Activated CD8-positive, alpha-beta memory T cell treated with anti-CD3 and anti-CD28 coated beads for 4 hours (primary cell): ENCODE measurements around the gene CDK15.

ENCODE experiments used
- DNase-seq, 2 donors: peaks; one replicate each; pipeline ENCODE4 v3.0.0-alpha.2; 2020; ENCODE audit warnings: low read depth in 2 of 2

The CDK15 gene

DNA sequence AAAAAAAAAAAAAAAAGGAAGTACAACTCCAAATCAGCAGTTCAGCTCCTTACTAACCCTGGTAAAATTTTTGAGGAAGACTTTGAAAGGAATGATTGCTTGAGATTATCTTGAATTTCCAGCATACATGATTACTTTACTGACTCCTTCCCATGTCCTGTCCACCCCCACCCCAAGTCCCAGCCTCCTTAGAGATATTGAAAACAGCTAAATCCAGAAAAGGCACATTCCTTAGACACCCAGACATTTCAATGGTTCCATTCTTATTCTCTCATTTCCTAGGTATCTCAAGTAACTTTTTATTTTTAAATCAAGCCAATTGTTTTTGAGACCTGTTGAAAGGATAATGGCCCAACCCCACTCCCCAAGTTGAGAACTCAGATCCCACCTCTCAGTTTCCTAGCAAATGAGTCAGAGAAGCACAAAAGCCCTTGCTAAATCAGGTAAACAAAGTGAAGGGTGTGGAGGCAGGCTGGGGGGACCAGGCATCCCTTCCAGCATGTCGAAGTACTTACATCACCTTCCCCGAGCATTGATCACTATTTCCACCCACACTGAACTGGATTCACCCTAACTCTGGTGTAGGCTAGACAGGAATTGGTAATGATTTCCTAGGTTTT is 131.9 kb downstream of the CDK15 start:
- DNase-seq, result no peak

DNA sequence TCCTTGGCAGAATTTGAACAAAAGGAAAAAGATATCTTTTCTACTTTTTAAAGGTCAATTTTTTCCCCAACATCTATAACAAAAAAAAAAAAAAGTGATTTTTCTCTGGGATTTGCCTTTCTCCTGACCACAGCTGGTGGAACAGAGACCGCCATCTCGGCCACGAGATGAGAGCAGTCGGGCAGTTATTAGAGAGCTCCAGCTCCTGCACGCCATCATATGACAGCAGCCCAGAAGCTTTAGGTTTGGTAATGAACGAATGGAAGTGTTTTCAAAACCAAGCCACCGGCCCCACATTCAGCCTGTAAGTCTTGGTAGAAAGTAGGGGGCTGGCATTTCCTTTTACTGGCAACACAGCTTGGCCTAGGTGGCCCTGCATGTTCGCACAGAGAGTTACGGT is 132.4 kb downstream of the CDK15 start:
- DNase-seq, result no peak

DNA sequence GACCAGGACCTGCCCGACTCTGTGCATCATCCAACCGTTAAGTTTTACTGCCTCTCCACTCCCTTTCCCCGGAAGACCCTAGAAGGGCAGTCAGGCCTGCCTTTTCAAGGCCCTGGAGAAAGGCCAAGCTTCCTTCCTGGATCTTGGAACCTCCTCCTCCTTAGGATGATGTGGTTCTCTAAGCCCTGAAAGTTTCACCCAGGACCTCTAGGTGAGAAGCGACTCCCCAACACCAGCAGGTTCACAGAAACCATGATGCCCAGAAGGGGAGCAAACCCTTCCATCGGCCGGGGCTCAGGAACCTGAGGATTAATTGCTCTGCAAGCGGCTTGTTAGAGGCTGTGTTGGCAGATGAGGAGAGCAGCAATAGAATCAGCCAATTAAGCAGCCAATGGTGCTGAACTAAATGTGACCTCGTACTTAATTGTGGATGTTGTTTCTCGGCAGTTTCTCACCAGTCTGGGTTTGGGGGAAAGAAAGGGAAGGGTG is 133.2 kb downstream of the CDK15 start:
- no peak for DNase-seq

DNA sequence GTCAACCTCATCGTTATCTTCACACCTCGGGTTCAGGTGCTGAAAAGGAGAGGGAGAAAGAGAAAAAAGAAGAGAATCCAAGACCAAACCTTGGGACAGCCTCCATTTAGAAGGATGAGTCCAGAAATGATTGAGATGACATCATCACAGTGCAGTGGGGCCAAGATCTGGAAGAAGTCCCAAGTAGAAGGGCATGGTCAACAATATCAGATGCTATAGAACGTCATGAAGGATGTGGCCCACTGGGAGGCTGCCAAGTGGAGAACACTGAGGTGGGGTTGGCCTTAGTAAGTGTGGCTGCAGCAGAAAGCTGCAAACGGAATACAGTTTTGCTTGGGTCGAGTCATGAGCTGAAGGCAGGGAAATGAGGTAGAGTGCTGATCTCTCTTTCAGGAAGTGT is 136.2 kb downstream of the CDK15 start:
- DNase-seq, result no peak
